GM18511 (cell line): ENCODE measurements around the gene CHCHD10.

Experiments used
- ATAC-seq: cut with Tn5 transposase; IDR thresholded peaks from one replicate; pipeline ENCODE4 v1.9.1; 2021; ENCODE audit warnings: mild to moderate bottlenecking, moderate library complexity; ENCODE audit not compliant: unreplicated experiment

Gene CHCHD10

DNA sequence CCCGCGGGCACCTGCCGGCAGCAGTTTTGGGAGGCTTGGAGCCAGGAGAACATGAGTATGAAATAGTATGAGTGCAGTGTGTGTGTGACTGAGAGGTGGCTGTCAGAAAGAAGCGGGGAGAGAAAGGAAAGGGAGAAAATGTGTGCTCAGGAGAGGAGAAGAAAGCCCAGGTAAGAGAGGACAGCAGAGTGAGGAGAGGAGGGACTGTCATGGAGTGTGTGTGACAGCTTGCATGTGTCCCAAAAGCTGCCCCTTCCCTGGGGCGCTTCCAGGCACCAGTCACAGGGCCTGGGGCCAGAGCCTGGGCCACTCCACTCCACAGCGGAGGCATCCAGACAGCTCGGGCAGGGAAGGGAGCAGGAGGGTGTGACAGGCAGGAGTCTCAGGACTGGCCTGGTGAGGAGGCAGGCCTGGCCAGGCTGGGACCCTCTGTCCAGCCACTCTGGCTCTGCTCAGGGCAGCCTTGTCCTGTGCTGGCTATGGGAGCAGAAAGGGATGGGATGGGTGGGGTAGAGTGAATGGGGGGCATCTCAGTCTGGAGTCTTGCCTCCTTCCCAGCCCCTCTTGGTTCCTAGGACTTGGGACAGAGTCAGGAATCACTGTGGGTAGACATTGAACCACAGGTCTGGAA, 5.8 kb upstream of the CHCHD10 start:
- ATAC-seq, result no peak

DNA sequence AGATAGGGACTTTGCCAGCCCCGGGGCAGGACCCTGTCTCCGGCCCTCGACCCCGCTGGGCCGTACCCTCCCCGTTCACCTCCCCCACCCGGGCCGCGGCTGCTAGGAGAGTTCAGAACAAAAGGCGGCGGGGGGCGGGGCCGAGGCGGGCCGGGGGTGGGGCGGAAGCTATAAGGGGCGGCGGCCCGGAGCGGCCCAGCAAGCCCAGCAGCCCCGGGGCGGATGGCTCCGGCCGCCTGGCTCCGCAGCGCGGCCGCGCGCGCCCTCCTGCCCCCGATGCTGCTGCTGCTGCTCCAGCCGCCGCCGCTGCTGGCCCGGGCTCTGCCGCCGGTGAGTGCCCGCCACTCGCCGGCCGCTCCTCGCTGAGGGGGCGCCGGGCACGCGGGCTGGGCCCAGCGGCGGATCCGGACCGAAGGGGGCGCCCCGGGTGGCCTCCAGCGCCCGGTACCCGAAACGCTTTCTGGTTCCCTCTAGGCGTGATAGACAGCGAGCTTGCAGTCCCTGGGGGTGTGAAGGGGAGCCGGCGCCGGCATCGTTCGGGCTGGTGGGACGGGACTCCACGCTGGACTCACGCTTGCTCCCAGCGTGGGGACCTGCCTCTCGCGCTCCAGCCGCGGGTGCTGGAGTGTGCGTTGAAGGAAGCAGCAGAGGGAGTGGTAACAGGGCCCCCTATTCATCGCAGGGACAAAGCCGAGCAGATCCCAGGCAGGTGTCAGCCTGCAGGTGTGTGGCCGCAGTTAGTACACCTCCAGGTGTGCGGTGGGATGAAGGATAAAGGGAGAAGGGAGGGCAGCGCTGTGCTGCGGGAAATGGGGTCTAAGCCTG, 5.1 kb upstream of the CHCHD10 start, which contains the start of gene MMP11:
MMP11 (plus strand) TSS at position 201 of the 825 bp plus-strand sequence; CDS start at position 223, 22 bp downstream.
- no peak for ATAC-seq

DNA sequence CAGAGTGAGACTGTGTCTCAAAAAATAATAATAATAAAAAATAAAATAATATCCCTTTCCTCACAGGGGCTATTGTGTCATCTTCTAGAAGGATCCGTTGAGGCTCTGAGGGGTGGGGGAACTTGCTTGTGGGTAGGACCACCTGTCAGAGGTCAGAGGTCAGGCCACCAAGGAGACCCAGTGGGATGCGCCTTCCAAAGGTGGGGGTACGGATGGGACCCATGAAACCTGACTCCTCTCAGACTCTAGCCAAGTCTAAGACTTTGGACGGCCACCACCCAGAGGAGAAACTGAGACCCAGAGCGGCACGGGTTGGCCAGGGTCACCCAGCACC, 4.5 kb upstream of the CHCHD10 start:
- no peak for ATAC-seq

DNA sequence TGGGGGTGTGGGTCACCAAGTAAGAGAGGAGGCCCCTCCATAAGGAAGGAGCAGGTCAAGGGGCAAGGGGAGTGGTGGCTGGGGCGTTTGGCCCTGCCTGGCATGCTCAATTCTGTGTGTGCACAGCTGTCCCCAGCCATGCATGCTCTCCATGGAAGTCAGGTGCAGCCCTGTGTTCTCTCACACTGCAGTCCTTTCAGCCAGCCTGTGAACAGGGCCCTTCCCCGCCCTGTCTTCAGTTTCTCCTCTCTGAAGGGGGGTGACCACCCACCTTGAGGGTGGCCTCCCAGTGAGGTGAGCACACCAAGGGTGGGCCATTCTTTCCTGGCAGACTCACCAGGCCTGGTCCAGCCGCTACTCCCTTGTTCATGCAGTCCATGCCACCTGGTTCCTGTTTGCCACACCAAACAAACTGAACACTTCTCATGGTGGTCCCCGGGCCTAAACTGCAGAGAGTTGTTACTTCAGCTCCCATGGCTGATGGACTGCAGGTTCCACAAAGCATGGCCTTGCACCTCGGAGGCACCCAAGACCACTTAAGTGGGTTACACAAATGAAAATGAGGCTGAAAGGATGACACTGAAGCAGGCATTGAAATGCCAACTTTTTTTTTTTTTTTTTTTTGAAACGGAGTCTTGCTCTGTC, 1.7 kb upstream of the CHCHD10 start:
- ATAC-seq, result no peak

DNA sequence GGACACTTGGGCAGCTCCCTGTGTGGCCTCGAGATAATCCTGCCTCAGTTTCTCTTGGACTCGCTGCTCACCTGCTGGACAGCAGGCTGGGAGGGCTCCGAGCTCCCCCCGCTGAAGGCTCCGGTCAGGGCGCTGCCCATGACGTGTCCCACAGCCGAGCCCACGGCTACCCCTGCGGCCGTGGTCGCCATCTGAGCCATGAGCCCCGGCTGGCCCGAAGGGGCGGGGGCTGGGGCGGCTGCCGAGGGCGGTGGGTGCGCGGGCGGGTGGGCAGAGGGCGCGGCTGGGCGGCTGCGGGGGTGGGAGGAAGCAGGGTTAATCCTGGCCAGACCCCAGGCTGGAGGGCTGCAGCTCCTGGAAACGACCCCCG, 484 bp downstream of the CHCHD10 start:
- ATAC-seq, result no peak

DNA sequence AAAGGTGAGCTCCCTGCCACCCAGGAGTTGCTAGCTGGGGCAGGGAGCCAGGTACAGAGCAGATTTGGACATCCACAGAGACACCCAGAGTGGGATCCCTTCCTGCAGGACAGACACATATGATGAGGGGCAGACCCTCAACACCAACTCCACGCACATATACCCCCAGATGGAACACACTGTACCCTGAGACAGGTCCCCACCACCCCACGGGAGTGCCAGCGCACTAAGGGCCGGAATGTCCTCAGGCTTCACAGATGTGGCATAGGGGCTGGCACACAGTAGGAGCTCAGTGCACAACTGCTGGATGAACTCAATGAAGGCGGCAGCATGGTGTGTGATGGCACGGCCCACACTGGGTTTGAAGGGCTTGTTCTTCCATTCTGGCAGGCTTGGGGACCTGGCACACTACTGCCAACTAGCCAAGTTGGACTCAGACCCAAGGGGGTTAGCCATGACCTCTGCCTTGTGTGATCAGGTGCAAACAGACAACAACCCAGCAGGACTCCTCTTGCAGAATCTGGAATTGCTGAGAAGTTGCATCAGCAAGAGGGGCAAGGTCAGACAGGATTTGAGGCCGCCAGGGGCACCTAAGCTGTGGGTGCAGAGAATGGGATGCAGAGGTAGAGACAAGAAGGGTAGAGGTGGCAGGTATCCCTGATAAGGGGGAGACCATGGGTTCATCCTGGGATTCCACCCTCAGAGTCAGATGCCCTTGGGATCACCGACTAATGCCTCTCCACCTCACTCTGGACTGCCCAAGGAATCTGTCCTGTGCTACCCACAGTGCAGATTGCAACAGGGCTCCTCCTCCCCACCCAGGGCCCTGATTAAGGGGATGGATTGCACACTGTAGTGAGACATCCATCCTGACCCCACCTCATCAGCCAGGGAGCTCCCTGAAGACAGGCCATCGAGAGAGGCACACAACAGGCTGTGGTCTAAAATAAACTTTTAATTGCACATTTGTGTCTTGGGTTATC, 2.6 kb downstream of the CHCHD10 start:
- ATAC-seq, result no peak

DNA sequence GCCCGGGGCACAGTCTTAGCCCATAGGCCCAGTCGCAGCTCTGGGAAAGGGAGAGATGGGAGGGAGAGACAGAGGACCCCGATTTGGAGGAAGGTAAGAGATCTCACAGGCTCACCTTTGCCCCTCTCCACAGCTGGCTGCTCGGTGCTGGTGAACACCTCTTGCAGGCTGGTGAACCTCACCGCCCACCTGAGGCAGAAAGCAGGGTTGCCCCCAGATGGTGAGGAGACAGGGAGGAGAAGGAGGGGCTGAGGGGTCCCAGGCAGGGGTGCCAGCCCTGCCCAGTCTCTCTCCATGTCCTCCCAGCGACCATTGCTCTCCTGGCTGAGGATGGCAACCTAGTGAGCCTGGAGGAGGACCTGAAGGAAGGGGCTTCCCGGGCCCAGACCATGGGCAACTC, 3.8 kb downstream of the CHCHD10 start:
- ATAC-seq, result no peak

DNA sequence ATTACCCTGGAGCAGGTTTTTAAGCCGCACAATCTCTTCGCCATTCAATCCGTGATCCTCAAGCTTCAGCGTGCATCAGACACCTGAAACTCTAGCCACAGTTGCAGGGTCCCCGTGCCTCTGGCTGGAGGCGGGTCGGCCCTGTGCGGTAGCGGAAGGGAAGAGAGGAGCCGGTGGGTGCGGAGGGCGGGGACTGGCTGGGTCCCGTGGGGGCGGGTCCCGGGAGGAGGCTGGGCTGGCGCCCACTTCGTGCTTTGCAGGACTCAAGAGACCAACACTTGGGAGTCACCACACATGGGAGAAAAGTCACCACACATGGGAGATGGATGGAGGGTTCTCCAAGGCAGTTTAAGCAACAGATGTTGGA, 4.2 kb downstream of the CHCHD10 start:
- no peak for ATAC-seq

DNA sequence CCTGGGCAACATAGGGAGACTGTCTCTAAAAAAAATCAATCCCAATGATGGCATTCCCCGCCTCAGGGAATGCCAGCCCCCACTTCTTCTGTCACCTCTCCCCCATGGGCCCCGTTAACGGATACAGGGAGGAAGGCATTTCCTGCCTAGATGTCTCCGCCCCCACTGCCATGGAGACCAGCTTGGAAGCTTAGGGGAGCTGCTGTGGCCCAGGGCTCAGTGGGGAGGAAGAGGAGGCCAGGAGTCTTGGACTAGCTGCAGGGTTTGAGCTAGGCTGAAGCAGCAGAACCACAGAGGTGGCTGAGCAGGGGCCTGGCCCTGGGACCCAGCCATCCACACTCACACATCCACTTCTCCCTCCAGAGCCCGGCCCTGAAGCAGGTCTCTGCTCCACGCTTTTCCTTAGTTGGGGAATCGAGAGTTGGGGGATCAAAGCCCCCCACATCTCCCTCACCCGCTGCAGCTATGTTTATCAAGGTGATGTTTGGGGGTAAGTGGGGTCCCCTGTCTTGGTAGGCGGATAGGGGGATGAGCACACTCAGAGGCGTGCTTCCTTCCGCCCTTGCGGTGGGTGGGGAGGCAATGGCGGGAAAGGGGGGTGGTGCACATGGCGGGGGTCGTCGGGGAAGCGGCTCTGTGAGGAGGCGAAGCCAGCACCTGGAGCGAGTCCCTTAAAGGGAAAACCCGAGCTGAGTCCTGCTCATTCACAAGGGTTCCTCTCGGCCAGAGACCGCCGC, 4.8 kb downstream of the CHCHD10 start, which contains the start of gene C22orf15:
C22orf15 (plus strand) TSS at position 149 of the 737 bp plus-strand sequence; CDS start at position 466, 317 bp downstream.
- no peak for ATAC-seq

DNA sequence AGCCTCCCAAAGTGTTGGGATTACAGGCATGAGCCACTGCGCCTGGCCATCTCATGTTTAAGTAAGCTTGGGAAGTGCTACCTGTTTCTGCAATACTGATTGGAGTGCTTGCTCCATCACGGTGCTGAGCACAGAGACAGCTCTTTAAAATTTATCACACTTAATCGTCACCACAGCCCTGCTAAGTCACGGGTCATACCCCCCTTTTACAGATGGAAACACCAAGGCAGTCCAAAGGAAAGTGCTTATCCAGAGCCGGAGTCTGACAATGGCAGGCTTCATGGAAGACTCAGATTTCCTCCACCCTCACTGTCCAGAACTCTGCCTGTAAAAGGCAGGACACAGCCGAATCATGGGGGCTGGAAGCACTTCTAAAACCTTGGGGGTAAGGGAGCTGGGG, 7.7 kb downstream of the CHCHD10 start:
- no peak for ATAC-seq

DNA sequence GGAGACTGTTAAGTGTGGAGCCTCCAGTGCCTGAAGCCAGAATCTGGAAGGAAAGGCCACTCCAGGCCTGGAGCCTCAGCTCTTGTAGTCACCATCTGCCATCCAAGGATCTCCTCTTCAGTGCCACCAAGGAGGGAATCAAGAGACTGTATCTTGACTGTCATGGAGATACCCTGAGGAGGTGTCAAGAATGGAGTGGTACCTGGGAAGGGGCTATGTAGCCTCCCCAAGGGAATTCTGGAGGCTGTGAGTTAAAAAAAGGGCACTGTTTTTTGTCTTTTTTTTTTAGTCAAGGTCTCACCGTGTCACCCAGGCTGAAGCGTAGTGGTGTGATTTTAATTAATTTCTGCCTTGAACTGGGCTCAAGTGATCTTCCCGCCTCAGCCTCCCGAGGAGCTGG, 8.2 kb downstream of the CHCHD10 start:
- no peak for ATAC-seq

DNA sequence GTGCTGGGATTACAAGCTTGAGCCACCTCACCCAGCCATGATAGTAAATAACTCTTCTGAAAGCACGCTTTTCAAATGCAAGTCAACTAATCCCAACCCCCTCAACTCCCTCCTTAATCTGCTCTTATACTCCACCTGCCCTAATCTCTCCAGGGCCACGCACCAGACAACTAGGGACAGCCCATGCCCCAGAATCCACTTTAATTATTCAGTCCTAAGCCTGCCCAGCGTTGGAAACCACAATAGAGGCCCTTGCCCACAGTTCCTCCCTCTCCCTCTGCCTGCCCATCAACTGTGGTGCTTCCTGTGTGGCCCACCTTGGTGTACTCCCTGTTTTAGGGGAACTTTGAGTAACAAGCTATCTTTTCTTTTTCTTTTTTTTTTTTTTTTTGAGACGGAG, 10.9 kb downstream of the CHCHD10 start:
- no peak for ATAC-seq

DNA sequence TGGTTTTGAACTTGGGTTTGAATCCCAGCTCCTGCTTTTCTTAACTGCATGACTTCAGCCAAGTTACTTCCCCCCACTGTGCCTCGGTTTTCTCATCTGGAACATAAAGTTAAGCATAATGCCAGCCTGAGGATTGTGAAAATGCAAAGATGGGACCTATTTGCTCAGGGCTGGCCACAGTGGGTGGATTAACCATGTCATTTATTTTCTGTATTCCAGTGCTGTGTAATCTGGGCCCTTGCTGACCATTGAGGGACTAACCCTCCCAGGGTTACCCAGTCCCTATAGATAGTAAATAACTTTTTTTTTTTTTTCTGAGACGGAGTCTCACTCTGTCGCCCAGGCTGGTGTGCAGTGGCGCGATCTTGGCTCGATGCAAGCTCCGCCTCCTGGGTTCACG, 12.1 kb downstream of the CHCHD10 start:
- no peak for ATAC-seq

DNA sequence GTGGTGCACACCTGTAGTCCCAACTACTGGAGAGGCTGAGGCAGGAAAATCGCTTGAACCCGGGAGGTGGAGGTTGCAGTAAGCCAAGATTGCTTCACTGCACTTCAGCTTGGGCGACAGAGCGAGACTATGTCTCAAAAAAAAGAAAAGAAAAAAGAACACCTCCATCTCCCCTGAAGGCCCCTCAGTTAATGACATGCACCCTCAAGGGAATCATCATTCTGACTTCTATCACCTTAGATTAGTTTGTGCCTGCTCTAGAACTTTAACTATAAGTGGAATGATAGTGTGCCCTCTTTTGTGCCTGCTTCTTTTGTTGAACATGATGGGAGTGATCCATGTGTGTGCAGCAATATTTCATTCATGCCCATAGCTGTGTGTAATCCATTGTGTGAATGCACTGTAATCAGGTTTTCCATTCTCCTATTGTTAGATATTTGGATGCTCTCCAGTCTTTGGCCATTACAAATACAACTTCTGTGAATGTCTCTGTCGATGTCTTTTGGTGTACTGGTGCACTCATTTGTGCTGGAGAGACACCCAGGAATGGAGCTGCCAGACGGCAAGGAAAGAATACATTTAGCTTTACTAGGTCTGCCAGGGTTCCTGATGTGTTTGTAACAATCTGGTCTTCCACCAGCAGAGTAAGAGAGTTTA, 12.7 kb downstream of the CHCHD10 start:
- no peak for ATAC-seq

DNA sequence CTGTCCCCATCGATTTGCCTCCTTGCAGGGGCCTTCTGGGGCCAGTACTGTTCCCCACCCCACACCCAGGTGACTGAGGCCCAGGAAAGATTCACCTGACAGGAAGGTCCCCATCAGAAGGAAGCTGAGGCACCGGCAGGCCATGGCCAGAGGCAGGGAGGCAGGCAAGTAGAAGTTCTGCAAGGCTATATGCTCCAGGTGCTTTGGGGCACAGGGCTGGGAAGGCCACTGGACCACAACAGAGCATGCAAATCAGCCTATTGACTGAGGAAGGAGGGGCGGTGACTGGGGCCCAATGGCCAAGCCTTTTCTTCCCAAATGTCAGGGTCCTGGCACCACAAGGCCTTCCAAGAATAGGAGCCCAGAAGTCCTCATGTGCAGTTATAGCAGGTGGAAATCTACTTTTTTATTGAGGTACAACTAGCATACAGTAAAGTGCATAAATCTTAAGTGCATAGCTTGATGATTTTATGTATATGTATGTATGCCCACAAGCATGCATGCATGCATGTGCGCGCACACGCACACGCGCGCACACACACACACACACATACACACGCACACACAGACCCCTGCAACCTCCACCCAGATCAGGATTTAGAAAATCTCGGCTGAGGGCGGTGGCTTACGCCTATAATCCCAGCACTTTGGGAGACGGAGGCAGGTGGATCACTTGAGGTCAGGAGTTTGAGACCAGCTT, 13.4 kb downstream of the CHCHD10 start, which contains the start of gene VPREB3:
VPREB3 (minus strand) TSS at position 206 of the 700 bp plus-strand sequence; CDS start at position 144, 62 bp downstream.
- ATAC-seq, result no peak

DNA sequence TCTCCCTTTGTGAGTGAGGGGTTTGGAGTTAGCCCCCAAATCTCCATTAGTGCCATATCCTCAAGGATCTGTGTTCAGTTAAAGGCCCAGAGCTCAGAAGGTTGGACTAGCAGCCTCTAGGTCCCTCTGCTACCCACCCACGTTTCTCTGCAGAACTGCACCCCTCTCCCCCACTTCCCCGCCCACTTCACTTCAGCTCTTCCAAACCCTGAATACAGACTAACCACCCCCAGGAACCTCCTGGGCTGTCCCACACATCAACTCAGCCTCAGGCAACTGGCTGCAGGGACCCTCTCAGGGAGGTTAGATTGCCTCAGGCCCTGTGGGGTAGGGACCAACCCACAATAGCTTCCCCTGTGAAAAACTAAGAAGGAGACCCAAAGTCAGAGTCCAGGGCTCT, 14.4 kb downstream of the CHCHD10 start:
- ATAC-seq, result no peak

DNA sequence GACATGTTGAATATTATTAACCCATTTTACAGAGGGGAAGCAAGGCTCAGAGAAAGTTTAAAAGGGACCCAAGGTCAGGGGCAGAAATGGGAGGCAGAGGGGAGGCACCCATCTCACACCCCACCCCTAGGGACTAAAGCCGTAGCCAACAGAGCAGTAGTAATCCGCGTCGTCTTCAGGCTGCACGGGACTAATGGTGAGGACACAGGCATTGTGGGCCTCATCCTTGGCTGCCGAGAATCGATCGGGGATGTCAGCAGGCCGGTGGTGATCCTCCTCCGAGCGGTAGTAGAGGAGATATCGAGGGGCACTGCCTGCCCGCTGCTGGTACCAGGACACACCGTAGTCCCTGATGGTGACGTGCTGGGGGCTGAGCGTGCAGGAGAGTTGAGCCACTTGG, 15.0 kb downstream of the CHCHD10 start:
- ATAC-seq, result no peak

DNA sequence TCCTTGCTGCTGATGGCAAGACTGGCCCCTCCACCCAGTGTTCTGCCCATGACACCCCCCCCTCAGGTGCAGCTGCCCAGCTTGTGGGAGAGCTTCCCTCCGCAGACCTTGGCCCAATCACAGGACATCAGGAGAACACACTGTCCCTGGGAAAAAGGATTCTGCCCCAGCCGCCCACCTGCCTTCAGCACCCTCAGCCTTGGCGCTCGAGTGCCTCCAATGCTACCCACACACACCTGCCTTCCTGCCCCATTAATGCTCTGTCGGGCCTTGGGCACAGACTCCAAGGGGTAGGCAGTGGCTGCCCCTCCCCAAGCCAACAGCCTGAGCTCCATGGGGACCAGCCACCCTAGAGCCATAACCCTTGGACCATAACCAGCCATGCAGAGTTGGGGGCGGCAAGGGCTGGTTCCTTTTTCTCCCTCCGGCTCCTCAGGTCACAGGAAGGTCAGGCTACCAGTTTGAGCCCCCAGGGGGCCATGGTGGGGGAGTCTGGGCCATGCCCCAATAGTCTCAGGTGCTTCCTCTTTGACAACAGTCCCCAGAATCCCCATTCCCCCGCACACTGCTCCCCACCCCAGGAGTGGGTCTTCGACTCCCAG, 15.6 kb downstream of the CHCHD10 start:
- no peak for ATAC-seq
